Smooth muscle cell of the brain vasculature (primary cell): ENCODE data around the gene SP2.

Source experiments
- DNase-seq: peaks from one replicate; pipeline ENCODE4 v3.0.0-alpha.2; 2012; ENCODE audit warnings: low read depth, low spot score

The SP2 gene

GRCh38 chr17:47895856-47896671 lies at the start of gene SP2:
SP2 (plus strand) TSS chr17:47896236; CDS start chr17:47896287, 51 bp downstream.
- DNase-seq = peak; percentile 100

- DNase-seq = no peak
Measured at GRCh38 chr17:47846716-47847340, 49.2 kb upstream of the SP2 start.

- DNase-seq = no peak
Measured at GRCh38 chr17:47847341-47848197, 48.5 kb upstream of the SP2 start.

GRCh38 chr17:47848198-47848513 lies 47.9 kb upstream of the SP2 start:
- DNase-seq = no peak

DNA sequence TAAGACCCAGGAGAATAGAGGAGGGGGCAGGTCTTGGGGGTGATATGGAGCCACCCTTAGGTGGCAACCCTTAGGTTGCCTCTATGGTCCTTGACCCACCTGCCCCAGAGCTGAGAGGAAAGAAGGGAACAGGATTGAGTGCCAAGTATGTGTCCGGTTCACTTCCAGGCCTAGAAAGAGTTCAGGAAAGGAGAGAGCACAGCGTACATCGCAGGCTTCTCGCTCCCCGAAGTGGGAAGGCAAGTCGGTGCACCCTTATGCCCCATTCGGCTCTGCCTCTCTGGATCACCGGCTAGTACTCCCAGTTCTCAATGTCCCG lies 45.7 kb upstream of the SP2 start:
- DNase-seq = no peak

DNA sequence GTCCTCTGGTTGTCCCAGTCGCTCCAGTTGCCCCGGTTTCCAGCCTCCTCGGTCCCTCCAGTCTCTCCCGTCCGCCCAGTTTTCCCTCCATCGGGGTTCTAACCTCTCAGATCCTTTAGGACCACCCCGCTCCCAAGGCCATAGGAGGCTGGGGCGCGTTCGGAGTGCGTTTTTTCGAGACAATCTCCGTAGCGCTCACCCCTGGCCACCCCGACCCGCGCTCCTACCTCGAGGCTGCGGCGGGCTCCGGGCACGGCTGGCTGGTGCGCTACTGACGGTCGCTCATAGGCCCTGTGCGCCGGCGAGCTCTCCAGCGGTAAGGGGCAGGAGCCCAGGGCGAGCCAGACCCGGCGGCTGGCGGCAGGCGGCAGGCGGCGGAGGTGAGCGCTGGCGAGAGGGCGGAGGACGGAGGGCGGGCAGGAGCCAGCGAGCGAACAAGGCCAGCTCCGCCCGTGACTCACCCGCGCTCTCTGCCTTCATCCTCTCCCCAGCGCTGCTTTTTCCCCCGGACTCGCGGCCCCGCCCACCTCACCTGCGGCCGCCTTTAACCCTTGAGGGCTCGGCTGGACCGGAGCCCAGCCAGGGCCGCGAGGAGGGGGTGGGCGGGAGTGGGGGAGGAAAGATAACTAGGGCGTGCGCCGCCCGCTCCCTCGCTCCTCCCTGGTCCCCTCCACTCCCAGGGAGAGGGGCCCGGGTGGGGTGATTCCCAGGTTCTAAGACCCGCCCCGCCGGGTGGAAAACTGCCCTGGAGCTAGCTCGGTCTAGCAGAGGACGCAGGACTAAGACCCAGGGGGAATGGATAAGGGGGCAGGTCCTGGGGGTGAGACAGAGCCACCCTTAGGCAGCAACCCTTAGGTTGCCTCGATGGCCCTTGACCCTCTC lies 45.1 kb upstream of the SP2 start, which contains the start of gene SP6:
Gene SP6, minus strand, starts transcription at position 472 of the 882 bp plus-strand sequence. CDS start 2,734 bp downstream, outside the sequence.
- DNase-seq = no peak

- DNase-seq = no peak
Measured at GRCh38 chr17:47851764-47852112, 44.3 kb upstream of the SP2 start.

GRCh38 chr17:47852113-47852949 lies 43.7 kb upstream of the SP2 start:
- no peak for DNase-seq

DNA sequence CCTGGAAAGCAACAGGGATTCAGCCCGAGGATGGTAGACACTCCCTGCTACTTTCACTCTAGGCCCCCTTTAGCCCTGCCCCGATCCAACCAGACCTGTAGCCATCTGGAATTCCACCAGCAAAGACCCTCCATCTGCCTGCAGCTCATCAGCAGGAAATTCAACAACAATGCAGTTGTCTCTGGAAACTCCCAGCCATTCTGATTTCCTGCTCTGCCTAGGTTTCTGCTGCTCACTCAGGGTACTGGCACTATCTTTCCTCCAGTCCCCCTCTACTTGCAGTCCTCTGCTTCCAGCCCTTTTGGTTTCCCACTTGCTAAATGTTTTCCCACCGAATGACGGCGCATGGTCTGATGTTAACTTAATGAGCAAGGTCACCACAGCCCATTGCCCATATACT lies 42.4 kb upstream of the SP2 start:
- no peak for DNase-seq

DNA sequence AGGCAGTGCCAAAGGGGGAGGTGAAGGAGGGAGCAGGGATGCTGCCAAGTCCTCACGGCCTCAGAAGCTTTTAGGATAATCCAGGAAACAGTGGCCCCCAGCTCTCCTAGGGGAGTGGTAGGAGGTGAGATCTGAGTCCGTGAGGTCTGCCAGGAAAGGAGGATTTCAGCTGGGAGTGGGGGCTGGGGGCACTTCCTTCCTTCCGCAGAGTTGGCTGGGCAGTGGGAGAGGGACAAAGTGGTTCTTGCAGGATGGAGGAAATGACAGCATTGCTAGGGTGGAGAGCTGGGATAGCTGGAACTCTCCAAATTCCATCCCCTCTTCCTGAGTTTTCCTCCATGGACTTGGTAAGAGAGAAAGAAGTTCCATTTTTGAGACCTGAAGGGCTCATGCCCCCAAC lies 40.3 kb upstream of the SP2 start:
- DNase-seq = no peak

DNA sequence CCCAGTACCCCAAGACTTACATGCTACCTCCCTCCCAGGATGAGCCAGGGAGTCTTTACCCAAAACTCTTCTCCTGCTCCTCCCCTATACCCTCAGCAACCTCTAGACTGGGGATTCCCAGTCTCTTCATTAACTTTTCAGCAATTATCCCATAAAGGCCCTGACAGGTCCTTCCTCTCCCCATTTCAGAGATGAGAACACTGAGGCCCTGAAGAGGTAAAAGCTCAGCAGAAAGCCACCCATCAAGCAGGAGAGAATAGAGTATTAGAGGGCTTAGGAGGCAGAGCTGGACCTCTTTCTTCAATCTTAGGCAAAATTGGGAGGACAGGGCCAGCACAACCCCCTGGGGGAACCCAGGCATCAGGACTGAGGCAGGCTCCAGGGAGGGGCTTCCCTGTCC lies 39.2 kb upstream of the SP2 start:
- DNase-seq = no peak

GRCh38 chr17:47857551-47858455 lies 38.2 kb upstream of the SP2 start:
- no peak for DNase-seq

GRCh38 chr17:47860386-47860785 lies 35.6 kb upstream of the SP2 start:
- DNase-seq = no peak

DNA sequence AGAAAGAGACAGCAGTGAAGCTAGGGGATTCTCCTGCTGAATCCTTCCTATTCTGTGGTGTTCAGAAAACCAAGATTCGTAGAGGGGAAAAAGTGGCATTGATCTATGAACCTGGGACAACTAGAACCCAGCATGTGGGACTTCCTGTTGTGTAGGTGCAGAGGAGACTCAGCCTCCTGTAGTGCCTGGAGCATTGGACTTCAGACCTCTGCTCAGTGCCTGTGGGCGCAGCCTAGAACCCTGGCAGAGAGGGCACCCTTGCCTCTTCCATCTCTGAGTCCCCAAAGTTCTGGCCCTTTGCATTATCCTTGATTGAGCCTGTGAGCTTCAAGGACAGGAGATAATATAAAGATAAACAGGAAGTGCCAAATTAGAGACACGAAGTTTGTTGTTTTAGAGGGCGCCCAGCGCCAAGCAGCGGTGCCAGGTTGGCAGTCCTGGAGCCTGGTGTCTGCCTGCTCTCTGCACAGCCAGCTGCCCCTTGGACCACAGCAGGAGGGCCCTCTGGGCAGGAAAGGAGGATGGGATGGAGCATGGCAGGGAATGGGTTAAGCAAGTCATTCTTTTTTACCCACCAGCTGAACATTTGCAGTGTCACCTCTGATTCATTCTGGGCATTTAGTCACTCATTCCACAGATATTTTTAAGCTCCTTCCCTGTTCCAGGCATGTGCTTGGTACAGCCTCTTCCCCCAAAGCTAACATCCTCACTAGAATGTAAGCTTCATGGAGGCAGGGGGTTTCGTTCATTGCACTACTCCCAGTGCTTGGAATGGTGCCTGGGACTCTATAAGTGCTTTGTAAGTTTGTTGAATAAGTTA lies 33.2 kb upstream of the SP2 start:
- no peak for DNase-seq

DNA sequence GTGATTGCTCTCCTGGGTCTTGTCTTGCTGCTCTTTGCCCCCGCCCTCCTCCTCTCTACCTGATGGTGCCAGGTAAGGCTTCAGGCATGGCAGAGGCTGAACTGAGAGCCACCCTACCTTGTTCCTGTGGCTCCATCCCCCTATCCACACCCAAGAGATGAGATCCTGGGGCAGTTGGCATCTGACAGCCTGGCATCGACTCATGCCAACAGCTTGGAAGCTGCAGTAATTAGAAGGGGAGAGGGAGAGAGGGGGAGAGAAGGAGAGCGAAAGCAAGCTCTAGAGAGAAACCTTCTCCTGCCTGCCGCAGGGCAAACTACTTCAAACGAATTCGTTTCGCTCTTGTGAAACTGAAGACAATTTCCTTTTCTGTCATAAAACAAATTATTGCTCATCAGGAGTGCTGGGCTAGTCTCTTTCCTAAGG lies 31.2 kb upstream of the SP2 start:
- no peak for DNase-seq

GRCh38 chr17:47866941-47867340 lies 29.1 kb upstream of the SP2 start:
- no peak for DNase-seq

DNA sequence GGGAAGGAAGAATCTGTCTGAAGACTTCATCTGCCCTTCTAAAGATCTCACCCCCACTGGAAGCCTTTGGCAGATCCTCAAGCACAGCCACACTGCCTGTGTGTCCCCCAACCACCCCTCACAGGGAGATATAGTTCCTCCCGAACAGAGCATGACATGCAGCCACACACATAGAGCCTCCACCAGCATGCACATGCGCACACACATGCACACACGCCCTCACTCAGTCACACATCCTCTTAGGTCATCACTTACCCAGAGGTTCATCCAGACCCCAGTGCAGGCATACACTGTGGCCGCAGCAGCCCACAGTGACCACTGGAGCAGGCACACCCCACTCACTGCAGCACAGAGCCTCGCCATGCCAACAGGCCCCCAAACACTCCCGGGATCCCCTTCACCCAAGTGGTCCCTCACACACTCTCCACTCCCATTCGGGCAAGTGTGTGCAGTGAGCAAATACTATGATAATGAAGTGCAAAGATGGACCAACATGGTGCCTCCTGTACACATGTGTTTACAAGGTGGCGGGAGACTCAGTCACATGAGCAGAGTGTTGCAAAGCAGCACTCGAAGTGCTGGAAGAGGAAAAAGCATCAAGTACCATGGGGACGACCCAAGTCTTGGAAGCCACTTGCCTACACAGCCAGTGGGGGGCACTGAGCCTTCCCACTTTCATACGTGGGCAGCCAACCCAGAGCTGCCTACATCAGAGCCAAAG lies 28.1 kb upstream of the SP2 start:
- DNase-seq = no peak

GRCh38 chr17:47869114-47869513 lies 26.9 kb upstream of the SP2 start:
- DNase-seq = no peak
